ENCODE results near the gene CTBP1.
A peak's percentile ranks its signal among the peaks of the same experiment; 100 is the strongest.

Gene CTBP1

DNA sequence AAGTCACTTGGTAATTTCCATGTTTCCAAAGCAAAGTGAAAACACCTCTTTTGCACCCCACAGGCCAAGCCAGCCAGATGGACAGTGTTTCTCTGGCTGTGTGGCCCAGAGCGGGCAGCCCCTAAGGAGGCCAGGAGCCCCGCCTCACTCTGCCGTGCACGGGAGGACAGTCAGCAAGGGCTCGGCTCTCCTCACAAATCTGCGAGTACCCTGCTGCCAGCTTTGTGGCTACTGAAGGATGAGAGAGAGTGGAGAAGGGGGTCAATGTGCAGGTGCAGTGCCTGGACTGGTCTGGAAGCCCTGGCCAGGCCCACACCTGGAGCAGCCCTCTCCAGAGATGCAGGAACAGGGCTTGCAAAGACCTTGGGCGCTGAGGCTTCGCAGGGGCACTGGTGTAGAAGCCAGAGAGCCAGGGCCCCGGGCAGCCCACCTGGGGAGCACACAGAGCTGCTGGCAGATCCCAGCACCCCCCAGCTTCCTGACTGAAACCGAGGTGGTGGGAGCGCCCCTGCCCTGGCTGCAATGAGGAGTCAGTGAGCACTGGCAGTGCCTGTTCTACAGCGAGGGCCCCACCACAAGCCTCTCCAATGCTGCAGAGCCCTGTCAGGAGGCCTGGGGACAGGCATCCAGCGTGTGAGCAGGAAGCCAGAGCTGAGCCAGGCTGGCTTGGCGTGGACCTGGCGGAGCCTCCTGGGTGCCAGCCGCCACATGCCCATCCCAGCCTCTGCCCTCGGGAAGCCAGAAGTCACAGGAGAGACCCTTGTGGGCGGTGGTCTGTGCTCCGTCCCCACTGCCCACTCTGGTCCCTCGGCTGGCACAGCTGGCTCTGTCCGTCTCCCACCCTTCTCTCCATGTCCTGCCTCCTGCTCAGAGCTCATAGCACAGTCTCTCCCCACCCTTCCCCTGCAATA lies 80.5 kb downstream of the CTBP1 start:
- no peak for TF ChIP-seq POLR2A (IDR thresholded peaks at IDR 0.05; ENCODE audit: extremely low read depth, insufficient read length)
- TF ChIP-seq, protein P1, sequence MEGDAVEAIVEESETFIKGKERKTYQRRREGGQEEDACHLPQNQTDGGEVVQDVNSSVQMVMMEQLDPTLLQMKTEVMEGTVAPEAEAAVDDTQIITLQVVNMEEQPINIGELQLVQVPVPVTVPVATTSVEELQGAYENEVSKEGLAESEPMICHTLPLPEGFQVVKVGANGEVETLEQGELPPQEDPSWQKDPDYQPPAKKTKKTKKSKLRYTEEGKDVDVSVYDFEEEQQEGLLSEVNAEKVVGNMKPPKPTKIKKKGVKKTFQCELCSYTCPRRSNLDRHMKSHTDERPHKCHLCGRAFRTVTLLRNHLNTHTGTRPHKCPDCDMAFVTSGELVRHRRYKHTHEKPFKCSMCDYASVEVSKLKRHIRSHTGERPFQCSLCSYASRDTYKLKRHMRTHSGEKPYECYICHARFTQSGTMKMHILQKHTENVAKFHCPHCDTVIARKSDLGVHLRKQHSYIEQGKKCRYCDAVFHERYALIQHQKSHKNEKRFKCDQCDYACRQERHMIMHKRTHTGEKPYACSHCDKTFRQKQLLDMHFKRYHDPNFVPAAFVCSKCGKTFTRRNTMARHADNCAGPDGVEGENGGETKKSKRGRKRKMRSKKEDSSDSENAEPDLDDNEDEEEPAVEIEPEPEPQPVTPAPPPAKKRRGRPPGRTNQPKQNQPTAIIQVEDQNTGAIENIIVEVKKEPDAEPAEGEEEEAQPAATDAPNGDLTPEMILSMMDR (IDR thresholded peaks at IDR 0.05; ENCODE audit: low read depth, low read length), result no peak
- no peak for TF ChIP-seq MYC (IDR thresholded peaks at IDR 0.05; ENCODE audit: low read depth, low read length)

DNA sequence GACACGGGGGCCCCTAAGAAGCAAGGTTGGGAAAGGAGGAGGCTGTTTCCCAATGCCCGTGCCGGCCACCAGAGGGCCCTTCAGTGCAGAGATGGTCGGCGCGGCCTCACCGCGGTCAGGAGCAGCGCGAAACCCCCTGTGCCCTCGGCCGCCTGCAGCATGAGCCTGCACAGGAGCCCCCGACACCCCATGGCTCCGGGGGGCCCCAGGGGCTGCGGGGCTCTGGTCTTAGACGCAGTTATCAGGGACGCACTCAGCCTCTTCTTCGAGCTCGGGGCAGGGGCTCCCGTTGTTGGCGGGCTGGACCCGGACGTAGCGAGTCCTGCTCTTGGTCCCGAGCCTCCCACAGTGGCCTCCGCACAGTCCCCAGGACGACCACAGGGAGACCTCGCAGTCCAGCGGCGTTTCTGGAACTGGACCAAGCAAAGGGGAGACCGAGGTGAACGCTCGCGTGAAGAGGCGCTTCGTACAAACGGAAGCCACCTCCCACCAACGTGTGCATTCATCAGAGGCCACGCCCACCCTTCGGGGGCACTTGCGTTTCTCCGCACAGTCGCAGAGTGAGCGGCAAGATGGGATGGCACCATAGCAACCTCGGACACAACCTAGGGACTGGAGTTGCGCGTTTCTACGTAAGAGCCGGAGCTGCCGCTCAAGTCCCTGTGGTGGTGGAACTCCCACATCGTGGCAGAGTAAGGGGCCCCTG lies 81.5 kb downstream of the CTBP1 start:
- TF ChIP-seq, protein P1 (IDR thresholded peaks at IDR 0.05; ENCODE audit: low read depth, low read length), result peak; percentile 97
- TF ChIP-seq MYC (IDR thresholded peaks at IDR 0.05; ENCODE audit: low read depth, low read length), result peak; percentile 80
- peak; percentile 91 for TF ChIP-seq POLR2A (IDR thresholded peaks at IDR 0.05; ENCODE audit: extremely low read depth, insufficient read length)
- TF ChIP-seq, protein P2, sequence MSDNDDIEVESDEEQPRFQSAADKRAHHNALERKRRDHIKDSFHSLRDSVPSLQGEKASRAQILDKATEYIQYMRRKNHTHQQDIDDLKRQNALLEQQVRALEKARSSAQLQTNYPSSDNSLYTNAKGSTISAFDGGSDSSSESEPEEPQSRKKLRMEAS (IDR thresholded peaks at IDR 0.05; ENCODE audit: low read depth, low read length), result peak; percentile 86
- H3K4me3 ChIP-seq (ENCODE audit: low read depth, low read length), result peak overlapping the region; percentile 79
- DNase-seq (ENCODE audit: low read depth), result peak; percentile 98

More for the DNA sequence above, 80.5 kb downstream of the CTBP1 start:
- H3K4me3 ChIP-seq (ENCODE audit: low read depth, low read length), result peak overlapping the region; percentile 79
- DNase-seq (ENCODE audit: low read depth), result no peak

DNA sequence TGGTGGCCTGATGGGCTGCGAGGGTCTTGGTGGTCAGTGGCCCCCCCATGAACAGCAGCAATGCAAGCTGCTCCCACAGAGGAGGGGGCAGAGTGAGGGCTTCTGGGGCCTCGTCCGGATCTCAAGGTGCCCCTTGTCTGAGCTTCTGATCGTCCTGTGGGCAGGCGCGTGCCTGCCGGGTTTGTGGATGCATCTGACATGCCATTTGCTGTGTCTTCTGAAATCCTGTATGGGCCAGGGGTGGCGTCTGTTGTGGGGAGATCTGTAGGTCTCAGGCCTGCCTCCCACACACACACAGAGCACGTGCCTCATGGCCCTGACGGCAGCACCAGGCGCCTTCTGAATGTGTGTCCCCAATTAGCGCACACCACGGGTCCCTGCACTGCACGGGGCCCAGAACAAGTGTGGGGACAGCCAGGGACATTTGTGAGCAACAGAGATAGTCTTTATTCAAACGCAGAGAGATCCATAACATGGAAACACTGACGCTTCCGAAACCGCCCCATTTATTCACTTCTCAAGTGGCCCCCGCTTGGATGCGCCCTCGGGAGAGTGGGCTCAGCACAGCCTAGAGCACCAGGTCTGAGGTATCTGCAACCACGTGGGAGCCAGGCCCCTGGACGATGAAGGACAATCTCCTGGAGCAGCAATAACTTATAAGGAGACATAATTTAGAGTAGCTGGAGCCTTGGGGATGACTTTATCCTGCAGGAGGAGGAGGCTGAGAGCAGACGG lies 82.3 kb downstream of the CTBP1 start:
- H3K4me3 ChIP-seq (ENCODE audit: low read depth, low read length), result peak overlapping the region; percentile 79
- TF ChIP-seq, protein P1 (IDR thresholded peaks at IDR 0.05; ENCODE audit: low read depth, low read length), result no peak
- TF ChIP-seq POLR2A (IDR thresholded peaks at IDR 0.05; ENCODE audit: extremely low read depth, insufficient read length) (no peak), MYC (IDR thresholded peaks at IDR 0.05; ENCODE audit: low read depth, low read length) (no peak; the same call in 1 of the 2 replicates)
- TF ChIP-seq, protein P2 (IDR thresholded peaks at IDR 0.05; ENCODE audit: low read depth, low read length), result no peak
- DNase-seq (ENCODE audit: low read depth), result peak; percentile 46

DNA sequence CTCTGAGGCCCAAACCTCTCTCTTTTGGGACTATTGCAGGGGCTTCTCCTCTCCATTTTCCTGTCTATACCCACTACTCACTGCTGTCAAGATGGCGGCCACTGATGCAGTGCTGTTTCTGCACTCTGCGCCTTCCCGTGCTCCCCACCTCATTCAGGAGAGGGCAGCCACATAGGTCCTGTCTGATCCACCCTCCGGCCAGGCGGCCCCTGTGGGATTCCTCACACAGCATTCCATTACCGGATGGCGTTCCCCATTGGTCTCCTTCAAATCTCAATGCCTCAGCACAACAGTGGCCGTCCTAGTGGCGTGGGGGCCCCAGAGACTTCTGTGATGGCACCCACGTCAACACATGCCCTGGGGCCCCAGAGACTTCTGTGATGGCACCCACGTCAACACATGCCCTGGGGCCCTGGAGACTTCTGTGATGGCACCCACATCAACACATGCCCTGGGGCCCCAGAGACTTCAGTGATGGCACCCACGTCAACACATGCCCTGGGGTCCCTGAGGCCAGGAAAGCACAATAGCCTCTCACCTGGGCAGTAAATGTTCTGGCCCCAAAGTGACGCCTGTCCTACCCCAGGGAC lies 83.9 kb downstream of the CTBP1 start:
- TF ChIP-seq, protein P1 (IDR thresholded peaks at IDR 0.05; ENCODE audit: low read depth, low read length), result no peak
- no peak for TF ChIP-seq POLR2A (IDR thresholded peaks at IDR 0.05; ENCODE audit: extremely low read depth, insufficient read length)
- no peak for TF ChIP-seq MYC (IDR thresholded peaks at IDR 0.05; ENCODE audit: low read depth, low read length)
- TF ChIP-seq, protein P2 (IDR thresholded peaks at IDR 0.05; ENCODE audit: low read depth, low read length), result no peak
- no peak overlapping the region for H3K4me3 ChIP-seq (ENCODE audit: low read depth, low read length)
- DNase-seq (ENCODE audit: low read depth), result no peak

DNA sequence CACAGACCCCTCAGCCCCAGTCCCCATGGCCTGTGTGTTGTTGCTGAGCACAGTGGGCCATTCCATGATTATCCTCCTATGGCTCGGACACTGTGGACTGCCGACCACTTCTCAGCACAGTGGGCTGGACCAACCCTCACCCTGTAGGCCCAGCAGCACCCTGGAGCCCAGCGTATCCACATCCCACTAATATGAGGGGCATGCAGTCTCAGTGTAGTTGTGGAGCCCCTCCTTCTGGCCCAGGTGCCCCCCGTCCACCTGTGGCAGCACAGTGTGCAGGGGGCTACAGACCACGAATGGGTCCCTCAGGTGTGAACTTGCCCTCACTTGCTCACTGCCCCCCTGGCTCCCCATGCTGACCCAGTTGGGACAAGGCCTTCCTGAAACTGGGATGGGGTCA lies 84.5 kb downstream of the CTBP1 start:
- TF ChIP-seq MYC (IDR thresholded peaks at IDR 0.05; ENCODE audit: low read depth, low read length) (no peak), POLR2A (IDR thresholded peaks at IDR 0.05; ENCODE audit: extremely low read depth, insufficient read length) (no peak)
- TF ChIP-seq, protein P2 (IDR thresholded peaks at IDR 0.05; ENCODE audit: low read depth, low read length), result no peak
- TF ChIP-seq, protein P1 (IDR thresholded peaks at IDR 0.05; ENCODE audit: low read depth, low read length), result no peak
- no peak for DNase-seq (ENCODE audit: low read depth)
- H3K4me3 ChIP-seq (ENCODE audit: low read depth, low read length), result no peak overlapping the region

Measured in NB4 (cell line).